GM18907 (cell line): ENCODE results near the gene DYSF.

Experiments
- ATAC-seq: cut with Tn5 transposase; IDR thresholded peaks from one replicate; pipeline ENCODE4 v1.9.1; 2021; ENCODE audit warnings: mild to moderate bottlenecking, moderate library complexity; ENCODE audit not compliant: unreplicated experiment

Gene DYSF

DNA sequence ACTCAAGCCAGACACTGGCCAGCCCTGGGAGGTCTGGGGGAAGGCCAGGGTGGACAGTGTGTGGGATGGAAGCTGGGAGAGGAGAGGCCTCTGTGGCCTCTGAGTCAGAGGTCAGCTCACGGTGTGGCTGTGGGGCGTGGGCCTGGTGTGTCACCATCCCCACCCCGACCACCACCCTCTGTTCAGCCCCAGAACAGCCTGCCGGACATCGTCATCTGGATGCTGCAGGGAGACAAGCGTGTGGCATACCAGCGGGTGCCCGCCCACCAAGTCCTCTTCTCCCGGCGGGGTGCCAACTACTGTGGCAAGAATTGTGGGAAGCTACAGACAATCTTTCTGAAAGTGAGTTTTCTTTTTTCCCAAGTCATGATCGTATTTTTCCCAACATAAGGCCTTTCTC lies 110.5 kb downstream of the DYSF start:
- ATAC-seq = no peak

DNA sequence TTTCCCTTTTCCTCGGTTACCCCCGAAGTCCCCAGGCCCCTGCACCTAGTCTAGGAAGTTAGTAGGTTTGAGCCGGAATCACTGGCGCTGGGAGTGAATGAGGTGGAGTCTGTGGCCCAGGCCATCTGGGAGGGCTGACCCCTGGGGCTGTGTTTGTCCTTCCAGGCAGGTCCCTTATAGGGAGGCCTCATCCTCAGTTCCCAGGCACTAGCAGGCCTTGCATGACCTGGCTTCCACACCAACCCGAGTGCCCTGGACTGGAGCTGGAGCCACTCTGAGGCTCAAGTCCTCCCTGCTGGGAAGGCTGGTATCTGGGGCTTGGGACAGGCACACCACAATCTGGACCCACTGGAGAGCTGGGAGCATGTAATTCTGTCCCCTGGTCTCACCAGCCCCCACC lies 111.0 kb downstream of the DYSF start:
- no peak for ATAC-seq

DNA sequence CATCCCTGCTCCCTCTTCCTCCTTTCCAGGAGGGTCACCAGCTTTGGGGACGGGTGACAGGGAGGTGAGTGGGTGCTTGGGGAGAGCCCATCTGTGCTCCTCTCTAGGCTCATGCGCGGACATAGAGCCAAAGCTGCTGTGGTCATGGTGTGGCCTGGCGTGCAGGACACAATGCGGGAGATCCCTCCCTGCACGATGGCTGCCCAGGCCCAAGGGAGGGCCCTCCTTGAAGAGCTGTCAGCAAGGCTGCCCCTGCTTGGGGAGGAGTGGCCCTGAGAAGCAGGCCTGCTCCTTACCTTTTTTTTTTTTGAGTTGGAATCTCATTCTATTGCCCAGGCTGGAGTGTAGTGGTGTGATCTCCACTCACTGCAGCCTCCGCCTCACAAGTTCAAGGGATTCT lies 111.4 kb downstream of the DYSF start:
- ATAC-seq = no peak

DNA sequence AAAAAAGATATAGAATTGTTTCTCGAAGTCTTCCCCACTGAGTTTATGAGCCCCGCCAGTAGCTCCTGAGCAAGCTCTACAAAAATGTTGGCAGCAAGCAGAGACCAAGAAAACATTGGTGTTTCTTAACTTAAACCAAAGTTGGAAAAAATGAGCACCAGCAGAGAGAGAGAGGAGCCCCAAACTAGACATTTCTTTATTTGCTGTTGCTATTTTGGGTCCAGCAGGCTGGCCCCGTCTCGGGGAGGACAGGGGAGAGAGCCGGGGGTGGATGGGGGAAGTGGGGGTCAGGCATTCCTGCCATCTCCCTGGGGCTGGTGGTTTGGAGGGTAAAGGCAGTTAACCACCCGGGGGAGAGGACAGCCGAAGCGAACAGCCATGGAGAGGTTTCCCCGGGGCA lies 113.0 kb downstream of the DYSF start:
- no peak for ATAC-seq

DNA sequence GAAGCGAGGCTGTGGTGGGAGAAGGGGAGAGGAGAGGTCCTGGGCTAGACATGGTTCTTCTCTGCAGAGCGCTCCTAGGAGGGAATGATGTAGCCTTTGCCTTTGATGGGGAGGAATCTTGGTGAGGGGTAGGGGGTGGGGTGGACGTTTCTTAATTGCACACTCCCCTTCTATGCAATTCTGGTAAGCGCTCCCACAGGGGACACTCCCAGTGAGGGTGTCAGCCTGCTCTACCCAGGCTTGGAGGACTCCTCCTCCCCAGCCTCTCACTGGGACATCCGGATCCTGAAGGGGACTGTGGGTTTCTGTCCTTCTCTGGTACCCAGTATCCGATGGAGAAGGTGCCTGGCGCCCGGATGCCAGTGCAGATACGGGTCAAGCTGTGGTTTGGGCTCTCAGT lies 114.3 kb downstream of the DYSF start:
- ATAC-seq = no peak

DNA sequence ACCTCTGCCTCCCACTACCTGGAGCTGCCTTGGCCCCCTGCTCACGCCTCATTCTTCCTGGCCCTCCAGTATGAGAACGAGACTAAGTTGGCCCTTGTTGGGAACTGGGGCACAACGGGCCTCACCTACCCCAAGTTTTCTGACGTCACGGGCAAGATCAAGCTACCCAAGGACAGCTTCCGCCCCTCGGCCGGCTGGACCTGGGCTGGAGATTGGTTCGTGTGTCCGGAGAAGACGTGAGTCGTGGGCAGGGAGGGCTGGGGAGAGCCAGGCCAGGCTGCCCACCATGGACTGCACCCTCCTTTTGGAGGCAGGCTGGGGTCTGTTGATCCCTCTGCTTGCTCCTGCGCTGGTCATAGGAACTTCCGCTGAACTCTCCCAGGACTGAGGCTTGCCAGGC lies 114.7 kb downstream of the DYSF start:
- ATAC-seq = no peak

DNA sequence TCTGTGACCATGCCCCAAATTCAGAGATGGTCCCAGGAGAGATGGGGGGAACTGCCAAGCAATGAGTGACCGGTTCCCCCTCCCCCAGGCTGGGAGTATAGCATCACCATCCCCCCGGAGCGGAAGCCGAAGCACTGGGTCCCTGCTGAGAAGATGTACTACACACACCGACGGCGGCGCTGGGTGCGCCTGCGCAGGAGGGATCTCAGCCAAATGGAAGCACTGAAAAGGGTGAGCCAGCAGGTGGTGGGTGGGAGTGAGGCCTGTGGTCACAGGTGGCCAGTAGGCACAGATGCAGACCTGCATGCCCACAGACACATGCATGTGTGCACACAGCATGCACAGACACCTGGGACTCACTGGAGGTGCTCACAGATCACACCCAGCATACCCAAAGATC lies 117.2 kb downstream of the DYSF start:
- ATAC-seq = no peak

DNA sequence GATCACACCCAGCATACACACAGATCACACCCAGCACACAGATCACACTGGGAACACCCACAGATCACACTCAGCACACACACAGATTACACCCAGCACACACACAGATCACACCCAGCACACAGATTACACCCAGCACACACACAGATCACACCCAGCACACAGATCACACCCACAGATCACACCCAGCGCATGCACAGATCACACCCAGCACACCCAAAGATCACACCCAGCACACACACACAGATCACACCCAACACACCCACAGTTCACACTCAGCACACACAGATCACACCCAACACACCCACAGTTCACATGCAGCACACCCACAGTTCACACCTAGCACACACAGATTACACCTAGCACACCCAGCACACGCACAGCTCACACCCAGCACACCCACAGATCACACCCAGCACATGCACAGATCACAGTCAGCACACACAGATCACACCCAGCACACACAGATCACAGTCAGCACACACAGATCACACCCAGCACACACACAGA lies 117.6 kb downstream of the DYSF start:
- no peak for ATAC-seq

DNA sequence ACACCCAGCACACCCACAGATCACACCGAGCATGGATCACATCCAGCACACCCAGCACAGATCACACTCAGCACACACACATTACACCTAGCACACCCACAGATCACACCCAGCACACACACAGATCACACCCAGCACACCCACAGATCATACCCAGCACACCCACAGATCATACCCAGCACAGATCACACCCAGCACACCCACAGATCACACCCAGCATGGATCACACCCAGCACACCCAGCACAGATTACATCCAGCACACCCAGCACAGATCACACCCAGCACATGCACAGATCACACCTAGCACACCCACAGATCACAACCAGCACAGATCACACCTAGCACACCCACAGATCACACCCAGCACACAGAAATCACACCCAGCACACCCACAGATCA lies 118.6 kb downstream of the DYSF start:
- no peak for ATAC-seq

DNA sequence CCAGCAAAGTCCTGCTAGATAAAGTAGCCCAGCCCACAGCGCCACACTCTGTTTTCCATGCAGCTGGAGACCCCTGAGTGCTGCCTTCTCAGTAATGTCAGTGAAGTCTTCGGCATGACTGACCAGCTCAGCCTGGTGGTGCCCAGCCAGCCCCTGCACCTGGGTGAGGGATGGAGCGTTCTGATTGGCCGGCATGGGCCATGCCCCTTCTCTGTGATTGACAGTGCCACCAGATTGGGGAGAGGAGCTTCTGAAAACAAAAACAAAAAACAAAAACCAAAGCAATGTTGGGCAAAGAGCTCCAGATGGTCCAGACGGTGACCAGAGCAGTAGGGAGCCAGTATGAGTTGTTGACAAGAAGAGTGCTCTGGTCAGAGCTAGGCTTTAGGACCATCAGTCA lies 122.6 kb downstream of the DYSF start:
- ATAC-seq = no peak

DNA sequence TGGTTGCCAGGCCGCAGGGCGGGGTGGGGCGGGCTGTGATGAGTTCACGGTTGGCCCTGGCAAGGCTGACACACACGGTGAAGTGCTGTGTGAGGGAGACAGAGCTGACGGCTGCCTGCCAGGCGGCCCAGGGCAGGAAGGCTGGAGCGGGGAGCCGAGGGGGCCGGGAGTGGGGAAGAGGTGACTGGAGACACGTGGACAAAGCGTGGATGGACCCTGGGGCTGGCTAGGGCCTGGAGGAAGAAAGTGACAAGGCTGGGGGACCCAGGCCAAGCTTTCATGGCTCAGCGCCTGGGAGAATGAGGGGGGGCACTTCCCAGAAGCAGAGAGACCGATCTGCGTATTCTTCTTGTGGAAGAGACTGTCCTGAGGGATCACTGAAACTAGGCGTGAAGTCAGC lies 123.2 kb downstream of the DYSF start:
- ATAC-seq = no peak

DNA sequence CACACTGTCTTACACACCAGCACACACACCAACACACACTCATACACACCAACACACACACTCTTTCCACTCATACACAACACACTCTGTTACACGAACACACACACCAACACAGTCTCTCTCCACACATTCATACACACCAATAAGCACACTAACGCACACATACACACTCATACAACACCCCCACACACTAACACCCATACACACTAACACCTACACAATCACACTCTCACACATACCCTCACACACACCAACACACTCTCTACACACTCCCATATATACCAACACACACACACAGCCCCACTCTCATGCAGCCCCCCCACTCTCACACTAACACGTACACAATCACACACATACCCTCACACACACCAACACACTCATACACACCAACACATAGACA lies 123.8 kb downstream of the DYSF start:
- no peak for ATAC-seq

DNA sequence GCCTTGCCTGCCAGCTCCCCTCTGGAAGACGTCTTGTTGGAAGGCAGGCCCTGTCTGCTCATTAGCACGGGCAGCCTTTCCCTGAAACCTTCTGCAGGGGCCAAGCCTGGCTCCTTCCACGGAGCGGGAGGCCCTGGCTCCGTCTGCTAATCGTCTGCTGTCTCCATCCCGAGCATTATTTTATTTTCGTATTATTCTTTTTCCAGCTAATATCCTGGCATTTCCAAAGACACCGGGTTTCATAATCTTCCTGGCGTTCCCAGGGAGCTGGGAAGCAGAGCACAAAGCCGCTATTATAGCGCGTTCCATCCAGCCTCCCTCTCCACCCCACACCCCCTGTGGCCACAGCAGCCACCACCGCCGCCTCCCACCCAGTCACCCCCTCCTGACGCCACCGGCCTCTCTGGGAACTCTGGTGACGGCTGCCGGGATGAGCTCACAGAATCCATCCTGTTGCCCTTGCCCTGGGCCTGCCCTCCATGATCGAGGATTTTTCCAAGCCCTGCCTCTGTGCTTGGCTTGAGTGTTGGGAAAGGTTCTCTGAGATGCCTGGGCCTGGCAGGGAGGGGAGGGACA lies 125.5 kb downstream of the DYSF start:
- no peak for ATAC-seq

DNA sequence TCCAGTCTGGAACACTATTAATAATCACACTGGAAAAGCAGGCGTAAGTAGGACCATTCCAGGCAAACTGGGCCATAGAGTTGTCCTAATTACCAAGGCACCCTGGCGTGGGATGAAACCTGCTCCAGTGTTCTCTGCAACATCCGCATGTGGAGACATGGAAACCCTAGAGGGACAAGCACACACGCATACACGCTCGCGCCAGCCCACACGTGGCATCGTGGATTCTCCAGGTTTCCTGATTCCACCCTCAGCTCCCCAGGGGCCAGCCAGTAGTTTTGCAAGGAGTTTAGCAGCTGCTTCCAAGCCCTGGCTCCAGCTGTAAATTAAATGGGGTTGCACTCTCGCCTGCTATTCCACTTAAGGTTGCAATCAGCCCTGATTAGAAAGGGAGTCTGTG lies 127.7 kb downstream of the DYSF start:
- ATAC-seq = no peak

DNA sequence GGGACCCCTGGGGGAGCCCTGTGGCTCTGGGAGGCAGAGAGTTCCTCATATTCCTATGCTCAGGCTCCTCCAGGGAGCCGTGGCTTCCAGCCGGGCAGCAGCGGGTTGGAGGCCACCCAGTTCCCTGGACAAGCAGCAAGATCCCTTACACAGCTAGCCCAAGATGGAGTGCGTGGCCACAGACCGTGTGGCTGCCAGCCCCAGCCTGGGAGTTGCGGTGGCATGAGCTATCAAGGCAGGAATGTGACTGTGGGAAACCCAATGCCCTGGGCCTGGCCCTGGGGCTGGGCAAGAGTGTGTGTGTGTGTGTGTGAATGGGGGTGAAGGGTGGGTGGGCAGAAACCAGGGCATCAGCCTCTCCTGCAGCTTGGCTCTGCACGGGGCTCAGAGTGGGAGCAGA lies 130.5 kb downstream of the DYSF start:
- no peak for ATAC-seq

DNA sequence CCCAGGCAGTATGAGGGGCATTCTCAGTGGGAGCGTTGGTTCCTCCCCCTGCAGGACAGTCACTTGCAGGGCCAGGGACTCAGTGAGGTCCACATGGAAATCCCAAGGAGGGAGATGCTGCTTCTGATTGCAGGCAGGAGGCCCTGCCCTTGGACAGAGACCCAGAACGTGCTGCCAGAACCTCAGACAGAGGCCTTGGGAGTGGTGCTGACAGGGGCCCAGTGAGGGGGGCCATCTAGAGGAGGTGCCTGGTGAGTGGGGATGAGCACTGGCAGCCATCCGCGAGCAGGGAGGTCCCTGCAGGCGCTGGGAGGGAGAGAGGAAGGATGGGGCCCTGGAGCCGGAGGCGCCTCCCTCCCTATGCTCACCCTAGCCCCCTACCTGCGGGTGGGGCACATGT lies 133.1 kb downstream of the DYSF start:
- no peak for ATAC-seq

DNA sequence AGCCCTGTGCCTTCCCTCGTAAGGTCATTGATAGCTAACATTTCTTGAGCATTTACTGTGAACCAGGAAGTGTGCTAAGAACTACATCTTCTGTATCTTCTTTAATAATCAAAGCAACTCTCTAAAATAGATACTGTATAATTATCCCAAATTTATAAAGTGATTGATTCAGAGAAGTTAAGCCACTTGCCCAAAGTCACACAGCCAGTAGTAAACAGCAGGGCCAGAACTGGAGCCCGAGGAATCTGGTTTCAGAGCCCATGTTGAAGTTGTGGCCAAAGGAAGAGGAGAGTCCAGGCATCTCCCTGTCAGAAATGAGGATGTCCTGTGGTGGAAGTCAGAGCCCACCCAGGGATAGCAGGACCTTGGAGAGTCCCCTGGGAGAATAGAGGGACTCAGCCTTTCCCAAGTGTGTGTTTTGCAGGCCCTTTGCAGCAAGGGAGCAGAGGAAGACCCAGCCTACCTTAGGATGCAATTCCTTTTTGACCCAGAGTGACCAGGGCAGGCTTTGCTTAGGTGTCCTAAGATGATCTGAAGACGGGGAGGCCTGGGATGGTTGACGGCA lies 134.2 kb downstream of the DYSF start:
- ATAC-seq = no peak

DNA sequence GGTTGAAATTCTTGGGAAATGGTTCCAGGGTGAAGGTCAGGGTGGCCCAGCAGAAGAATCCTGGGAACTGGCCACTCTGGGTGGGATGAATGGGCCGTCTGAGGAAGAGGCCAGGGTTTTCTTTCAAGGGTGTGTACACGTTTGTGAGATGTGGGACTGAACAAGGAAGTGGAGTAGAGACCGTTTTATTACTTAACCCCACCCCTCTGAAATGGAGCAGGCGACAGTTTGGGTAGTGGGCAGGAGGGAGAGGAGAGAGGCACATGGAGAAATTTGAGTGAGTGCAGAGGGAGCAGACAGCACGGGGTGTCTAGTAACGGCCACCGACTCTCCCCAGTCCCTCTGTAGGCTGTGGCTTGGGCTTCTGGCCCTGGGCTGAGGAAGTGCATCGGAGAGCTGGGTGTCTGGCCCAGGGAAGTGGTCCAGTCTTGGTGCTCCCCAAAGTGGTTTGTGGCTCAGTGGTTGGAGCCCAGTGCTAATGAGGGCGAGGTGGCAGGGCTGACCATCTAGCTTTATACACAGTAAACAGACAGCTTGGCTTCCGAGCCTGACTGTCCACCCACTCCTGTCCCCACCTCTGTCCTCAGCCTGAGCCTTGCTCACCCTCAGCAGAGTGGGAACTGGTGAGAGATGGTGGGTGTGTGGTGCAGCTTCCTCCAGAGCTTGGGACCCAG lies 135.3 kb downstream of the DYSF start:
- no peak for ATAC-seq

DNA sequence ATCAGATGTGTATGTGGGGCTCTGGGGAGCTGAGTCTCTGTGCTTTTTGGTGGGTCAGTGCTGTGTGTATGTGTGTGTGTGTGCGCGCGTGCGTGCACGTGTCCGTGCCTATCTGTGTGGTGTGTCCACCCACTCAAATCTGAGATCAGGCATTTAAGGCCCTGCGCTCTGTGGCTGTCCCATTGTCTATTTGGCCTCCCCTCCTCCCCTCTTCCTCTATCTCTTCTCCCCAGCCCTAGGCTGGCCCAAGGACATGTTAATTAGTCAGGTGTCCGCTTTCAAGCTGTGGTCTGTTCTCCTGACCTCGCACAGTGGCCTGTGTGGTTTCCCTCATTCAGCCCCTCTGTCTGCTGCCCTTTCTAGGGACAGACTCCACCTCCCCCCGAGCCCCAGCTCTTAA lies 136.4 kb downstream of the DYSF start:
- no peak for ATAC-seq

DNA sequence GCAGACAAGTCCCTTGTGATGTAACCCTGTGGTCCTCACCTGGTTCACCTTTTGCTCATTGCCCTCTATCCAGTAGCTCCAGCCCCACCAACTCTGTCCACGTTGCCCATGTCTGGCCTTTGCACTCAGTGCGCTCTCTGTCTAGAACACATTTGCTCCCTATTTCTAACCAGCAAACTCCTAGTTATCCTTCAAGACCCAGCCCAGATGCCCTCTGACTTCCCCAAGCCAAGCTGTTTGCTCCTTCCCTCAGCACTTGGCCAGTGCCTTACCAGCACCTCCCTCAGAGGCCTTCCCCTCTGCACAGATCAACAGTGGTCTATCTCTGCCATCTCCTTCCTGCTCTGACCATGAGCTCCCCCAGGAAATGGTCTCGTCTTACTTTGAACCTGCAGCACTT lies 137.7 kb downstream of the DYSF start:
- ATAC-seq = no peak

DNA sequence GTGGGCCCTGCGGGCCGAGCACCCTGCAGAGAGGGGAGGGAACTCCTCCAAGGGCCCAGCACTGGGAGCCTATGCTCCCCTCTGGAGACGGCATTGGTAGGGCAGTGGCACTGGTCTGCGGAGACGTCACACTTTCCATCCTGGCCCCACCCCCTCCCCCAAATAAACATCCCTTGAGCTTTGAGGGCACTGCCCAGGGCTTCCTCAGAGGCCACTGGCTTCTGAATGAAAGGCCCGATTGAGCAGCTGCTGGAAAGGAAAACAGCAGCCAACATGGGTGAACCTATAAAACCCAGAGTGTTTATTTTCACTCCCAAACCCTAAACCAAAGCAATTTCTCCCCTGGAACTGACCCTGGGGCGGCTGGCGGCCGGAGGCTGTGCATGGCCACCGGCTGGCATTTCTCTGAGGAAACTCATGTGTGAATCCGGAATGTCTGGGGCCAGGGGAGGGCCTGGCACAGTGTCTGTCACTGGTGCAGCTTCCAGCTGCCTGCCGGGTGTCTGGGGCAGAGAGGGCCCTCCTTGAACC lies 138.9 kb downstream of the DYSF start:
- ATAC-seq = no peak

DNA sequence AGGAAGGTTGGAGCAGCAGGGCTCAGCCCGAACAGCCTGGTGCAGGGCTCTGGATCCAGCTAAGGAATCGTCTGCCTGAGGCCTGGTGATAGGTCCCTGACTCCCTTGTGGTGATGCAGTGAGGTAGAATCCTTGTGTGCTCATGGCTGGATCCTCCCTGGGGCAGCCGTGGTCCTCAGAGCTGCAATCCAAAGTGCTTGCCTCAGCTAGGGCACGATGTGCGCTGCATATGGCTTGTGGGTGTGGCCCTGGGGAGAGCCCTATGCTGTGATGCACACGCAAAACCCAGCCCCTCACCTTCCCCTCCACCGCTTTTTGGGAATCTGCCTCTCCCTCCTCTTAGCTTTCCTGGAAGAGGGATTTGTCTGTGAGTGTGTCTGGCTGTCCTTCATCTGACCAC lies 142.2 kb downstream of the DYSF start:
- ATAC-seq = no peak
